LNCaP clone FGC (cell line): ENCODE measurements around the gene OGDH.
"Not testable (repeated sequence)": the region's sequence is repeated elsewhere in the genome, so short reads cannot be mapped to it uniquely, and the experiment has no call there.

ENCODE experiments used
- DNase-seq: peaks from one replicate; pipeline ENCODE4 v3.0.0-alpha.2; 2011; ENCODE audit warnings: low read depth
- H3K4me3 ChIP-seq: 2 replicates; pipeline ENCODE4 v1.5.1; 2011; ENCODE audit warnings: mild to moderate bottlenecking, low read depth, low read length, control low read depth
- CTCF ChIP-seq: IDR thresholded peaks from 2 replicates; pipeline ENCODE4 v1.5.1; 2012; ENCODE audit warnings: mild to moderate bottlenecking; ENCODE audit not compliant: control insufficient read depth, insufficient read depth; ENCODE audit errors: extremely low read depth

The OGDH gene

GRCh38 chr7:44713141-44713540 lies 106.7 kb downstream of the OGDH start:
- no peak overlapping the region for H3K4me3 ChIP-seq
- DNase-seq = no peak
- no peak for TF ChIP-seq CTCF

GRCh38 chr7:44713680-44714335 lies 107.4 kb downstream of the OGDH start:
- no peak overlapping the region for H3K4me3 ChIP-seq
- no peak for TF ChIP-seq CTCF
- no peak for DNase-seq

GRCh38 chr7:44716205-44716604 lies 109.8 kb downstream of the OGDH start:
- TF ChIP-seq CTCF = no peak
- no peak overlapping the region for H3K4me3 ChIP-seq
- no peak for DNase-seq

GRCh38 chr7:44720301-44720700 lies 113.9 kb downstream of the OGDH start:
- H3K4me3 ChIP-seq = no peak overlapping the region
- TF ChIP-seq CTCF = no peak
- DNase-seq = no peak

- H3K4me3 ChIP-seq = no peak overlapping the region
- DNase-seq = no peak
- TF ChIP-seq CTCF = no peak
These were observed 117.8 kb downstream of the OGDH start for GRCh38 chr7:44724276-44724675.

GRCh38 chr7:44726250-44726649 lies 119.8 kb downstream of the OGDH start:
- not testable (repeated sequence) for DNase-seq, H3K4me3 ChIP-seq

- DNase-seq = no peak
- TF ChIP-seq CTCF = no peak
- no peak overlapping the region for H3K4me3 ChIP-seq
These were observed 120.9 kb downstream of the OGDH start for GRCh38 chr7:44727158-44727936.
